Muscle layer of duodenum (tissue), 2 donors: ENCODE results near the gene RTN4RL1.

Experiments used
- H3K27ac ChIP-seq: one replicate; pipeline ENCODE4 v1.7.0; 2013; ENCODE audit warnings: mild to moderate bottlenecking, low read length
- H3K27me3 ChIP-seq: one replicate; pipeline ENCODE4 v1.7.0; 2013; ENCODE audit warnings: low read depth, mild to moderate bottlenecking, control low read depth, low read length
- H3K36me3 ChIP-seq, 2 donors: one replicate each; pipeline ENCODE4 v1.7.0; 2013; ENCODE audit warnings: low read length in 2 of 2, control low read depth in 1 of 2, mild to moderate bottlenecking in 1 of 2; ENCODE audit not compliant: insufficient read depth in 2 of 2, control insufficient read depth in 1 of 2
- H3K4me1 ChIP-seq, 2 donors: one replicate each; pipeline ENCODE4 v1.7.0; 2013; ENCODE audit warnings: low read length in 2 of 2, mild to moderate bottlenecking in 2 of 2, control low read depth in 1 of 2, moderate library complexity in 1 of 2; ENCODE audit not compliant: insufficient read depth in 2 of 2, control insufficient read depth in 1 of 2
- H3K4me3 ChIP-seq, 2 donors: one replicate each; pipeline ENCODE4 v1.7.0; 2013; ENCODE audit warnings: low read length in 2 of 2, low read depth in 1 of 2, mild to moderate bottlenecking in 1 of 2
- H3K9me3 ChIP-seq, 2 donors: one replicate each; pipeline ENCODE4 v1.7.0; 2013; ENCODE audit warnings: low read length in 2 of 2, control low read depth in 1 of 2, mild to moderate bottlenecking in 1 of 2; ENCODE audit not compliant: control insufficient read depth in 1 of 2
- donor health status: healthy.

RTN4RL1 gene

DNA sequence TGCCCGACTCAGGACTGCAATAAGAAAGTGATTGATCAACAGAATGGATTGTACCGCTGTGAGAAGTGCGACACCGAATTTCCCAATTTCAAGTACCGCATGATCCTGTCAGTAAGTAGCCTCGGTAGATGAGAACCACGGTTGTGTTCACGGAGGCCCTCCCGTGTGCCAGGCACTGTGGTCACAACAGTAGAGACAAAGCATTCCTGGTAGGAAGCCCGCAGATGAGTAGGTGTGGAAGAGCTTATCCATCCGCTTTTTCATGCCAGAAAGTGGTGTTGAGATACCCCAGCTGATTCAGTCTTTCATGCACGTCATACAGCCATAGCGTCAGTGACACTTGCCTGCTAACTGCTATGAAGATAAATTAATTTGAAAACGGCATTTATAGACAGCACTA, 136.4 kb downstream of the RTN4RL1 start:
- Histone ChIP-seq H3K27ac (no peak overlapping the region), H3K9me3 (no peaks in the 10 kb centered on the region), H3K27me3 (no peaks in the 10 kb centered on the region), H3K36me3 (peaks cover 46 to 56% of the 10 kb centered on the region in 2 donors), H3K4me3 (no peak overlapping the region), H3K4me1 (no peaks in the 10 kb centered on the region)
